MM.1S (cell line): ENCODE results near the gene PLCG2.

Source experiments
- DNase-seq: peaks from one replicate; pipeline ENCODE4 v3.0.0-alpha.2; 2015
- H2AFZ ChIP-seq: fragments of 300-600 bp; sonication (generic); 2 replicates; pipeline ENCODE4 v1.6.0; 2016; ENCODE audit warnings: antibody characterized with exemption, low read length
- H3F3A ChIP-seq: fragments of 300-600 bp; sonication (generic); 2 replicates; pipeline ENCODE4 v1.6.1; 2016; ENCODE audit warnings: mild to moderate bottlenecking, antibody characterized with exemption, low read length, moderate library complexity, mixed read lengths; ENCODE audit not compliant: insufficient read depth
- H3K27ac ChIP-seq: fragments of 300-600 bp; sonication (generic); 2 replicates; pipeline ENCODE4 v1.5.1; 2016; ENCODE audit warnings: mild to moderate bottlenecking, low read length
- H3K27me3 ChIP-seq: fragments of 300-600 bp; sonication (generic); replicated peaks from 2 replicates; pipeline ENCODE4 v1.6.0; 2016; ENCODE audit warnings: low read length; ENCODE audit not compliant: insufficient read depth
- H3K36me3 ChIP-seq: fragments of 300-600 bp; sonication (generic); replicated peaks from 2 replicates; pipeline ENCODE4 v1.6.1; 2016; ENCODE audit warnings: mild to moderate bottlenecking, low read length, mixed read lengths; ENCODE audit not compliant: insufficient read depth
- H3K4me1 ChIP-seq: fragments of 300-600 bp; sonication (generic); 2 replicates; pipeline ENCODE4 v1.6.1; 2016; ENCODE audit warnings: low read length, mixed read lengths
- H3K4me2 ChIP-seq: fragments of 300-600 bp; sonication (generic); 2 replicates; pipeline ENCODE4 v1.6.0; 2016; ENCODE audit warnings: low read depth, low read length
- H3K4me3 ChIP-seq: fragments of 300-600 bp; sonication (generic); 2 replicates; pipeline ENCODE4 v1.5.1; 2016; ENCODE audit warnings: low read length, mixed read lengths
- H3K79me2 ChIP-seq: fragments of 300-600 bp; sonication (generic); 2 replicates; pipeline ENCODE4 v1.6.1; 2016; ENCODE audit warnings: mixed run types, low read length, mixed read lengths
- H3K9ac ChIP-seq: fragments of 300-600 bp; sonication (generic); 2 replicates; pipeline ENCODE4 v1.6.1; 2016; ENCODE audit warnings: low read length, mixed read lengths
- H3K9me2 ChIP-seq: fragments of 300-600 bp; sonication (generic); replicated peaks from 2 replicates; pipeline ENCODE4 v1.6.1; 2016; ENCODE audit warnings: mild to moderate bottlenecking, low read length, mixed read lengths; ENCODE audit not compliant: insufficient read depth
- H3K9me3 ChIP-seq: fragments of 300-600 bp; sonication (generic); replicated peaks from 2 replicates; pipeline ENCODE4 v1.6.1; 2016; ENCODE audit warnings: mild to moderate bottlenecking, low read length, mixed read lengths; ENCODE audit not compliant: insufficient read depth
- H4K20me1 ChIP-seq: fragments of 300-600 bp; sonication (generic); 2 replicates; pipeline ENCODE4 v1.6.1; 2016; ENCODE audit warnings: mild to moderate bottlenecking, low read length, moderate library complexity, mixed read lengths; ENCODE audit not compliant: insufficient read depth
- CTCF ChIP-seq: fragments of 300-600 bp; sonication (generic); IDR thresholded peaks from 2 replicates; pipeline ENCODE4 v1.5.1; 2016; ENCODE audit warnings: antibody characterized with exemption, low read length, mixed read lengths
- EZH2 ChIP-seq: fragments of 300-600 bp; sonication (generic); optimal IDR thresholded peaks from 2 replicates; pipeline ENCODE3; 2017; ENCODE audit warnings: low read depth, mild to moderate bottlenecking, antibody characterized with exemption, low read length, mixed read lengths
- EZH2phosphoT487 ChIP-seq: fragments of 300-600 bp; sonication (generic); IDR thresholded peaks from 2 replicates; pipeline ENCODE4 v1.6.1; 2018; ENCODE audit warnings: antibody characterized with exemption, low read length

The PLCG2 gene

DNA sequence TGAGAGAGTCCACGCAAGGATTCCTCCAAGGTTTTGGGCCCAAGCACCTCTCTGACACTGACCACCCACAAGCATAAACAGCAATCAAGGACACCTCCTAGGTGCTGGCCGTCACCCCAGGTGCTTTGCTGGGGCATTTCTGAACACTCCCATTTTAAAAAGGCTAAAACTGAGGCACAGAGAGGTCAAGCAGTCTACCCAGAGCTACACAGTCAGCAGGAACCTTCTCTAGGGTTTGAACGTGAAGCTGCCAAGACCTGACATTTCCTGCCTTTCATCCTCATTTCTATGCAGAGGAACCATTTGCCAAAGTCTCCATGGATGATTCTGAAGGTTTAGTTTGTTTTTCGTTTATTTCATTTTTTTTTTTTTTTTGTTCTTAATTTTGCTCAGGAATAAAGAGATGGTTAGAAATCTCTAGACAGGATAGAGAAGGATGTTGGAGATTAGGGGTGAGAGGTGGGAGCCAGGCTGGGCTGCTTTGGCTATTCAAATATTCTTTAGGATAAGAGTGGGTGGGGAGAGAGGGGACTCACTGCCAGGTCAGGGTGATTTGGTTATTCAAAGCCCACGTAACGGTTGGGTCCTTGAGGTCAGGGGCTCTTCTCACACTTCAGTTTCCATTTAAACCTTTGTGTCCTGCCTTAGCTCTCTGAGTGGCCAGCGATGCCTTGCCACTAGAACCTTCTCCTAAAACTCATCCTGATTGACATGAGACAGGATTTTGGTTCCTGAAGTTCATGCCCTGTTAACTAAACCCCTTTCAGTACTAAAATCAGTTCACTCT is 6.2 kb downstream of the PLCG2 start:
- H4K20me1 ChIP-seq, result no peaks in the 10 kb centered on the region
- no peak overlapping the region for H3K4me3 ChIP-seq
- no peaks in the 10 kb centered on the region for H3K9me3 ChIP-seq
- no peaks in the 10 kb centered on the region for H3F3A ChIP-seq
- H3K4me1 ChIP-seq, result no peaks in the 10 kb centered on the region
- H3K9me2 ChIP-seq, result no peaks in the 10 kb centered on the region
- H2AFZ ChIP-seq, result no peak overlapping the region
- no peak for DNase-seq
- H3K27ac ChIP-seq, result no peak overlapping the region
- no peaks in the 10 kb centered on the region for H3K27me3 ChIP-seq
- H3K9ac ChIP-seq, result no peak overlapping the region
- peaks cover 27% of the 10 kb centered on the region for H3K79me2 ChIP-seq
- no peak overlapping the region for H3K4me2 ChIP-seq
- no peak for TF ChIP-seq EZH2
- no peak for TF ChIP-seq EZH2phosphoT487
- TF ChIP-seq CTCF, result no peak
- no peaks in the 10 kb centered on the region for H3K36me3 ChIP-seq

DNA sequence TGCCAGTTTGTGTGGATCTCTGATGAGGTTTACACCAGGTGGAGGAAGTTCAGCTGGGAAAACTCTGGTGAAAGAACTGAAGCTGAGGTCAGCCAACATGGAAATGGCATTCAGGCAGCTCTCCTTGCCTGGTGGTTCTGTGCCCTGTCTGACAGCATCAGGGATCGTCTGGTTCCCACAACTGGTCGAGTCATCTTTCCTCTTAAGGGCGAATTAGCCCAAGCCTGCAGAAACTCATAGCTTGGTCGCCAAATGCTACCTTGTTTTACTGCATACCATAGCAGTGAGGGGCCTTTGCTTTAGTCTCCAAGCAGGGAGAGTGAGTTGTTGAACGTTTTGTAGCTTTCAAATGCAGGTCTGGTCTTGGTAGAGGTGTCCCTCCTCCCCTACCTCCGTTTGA is 7.2 kb downstream of the PLCG2 start:
- no peaks in the 10 kb centered on the region for H3K4me1 ChIP-seq
- no peaks in the 10 kb centered on the region for H3K9me3 ChIP-seq
- no peaks in the 10 kb centered on the region for H3F3A ChIP-seq
- H3K4me3 ChIP-seq, result no peak overlapping the region
- H3K9ac ChIP-seq, result no peak overlapping the region
- H2AFZ ChIP-seq, result no peak overlapping the region
- H3K4me2 ChIP-seq, result no peak overlapping the region
- no peak overlapping the region for H3K27ac ChIP-seq
- no peaks in the 10 kb centered on the region for H3K27me3 ChIP-seq
- H3K9me2 ChIP-seq, result no peaks in the 10 kb centered on the region
- no peaks in the 10 kb centered on the region for H3K36me3 ChIP-seq
- TF ChIP-seq CTCF, result no peak
- no peak for TF ChIP-seq EZH2
- peaks cover 25% of the 10 kb centered on the region for H3K79me2 ChIP-seq
- DNase-seq, result no peak
- no peaks in the 10 kb centered on the region for H4K20me1 ChIP-seq

- no peak overlapping the region for H3K4me3 ChIP-seq
- H4K20me1 ChIP-seq, result no peaks in the 10 kb centered on the region
- no peak overlapping the region for H3K4me2 ChIP-seq
- no peak for DNase-seq
- no peaks in the 10 kb centered on the region for H3K4me1 ChIP-seq
- H2AFZ ChIP-seq, result no peak overlapping the region
- H3K9me2 ChIP-seq, result no peaks in the 10 kb centered on the region
- no peaks in the 10 kb centered on the region for H3K27me3 ChIP-seq
- no peaks in the 10 kb centered on the region for H3F3A ChIP-seq
- H3K36me3 ChIP-seq, result no peaks in the 10 kb centered on the region
- H3K9ac ChIP-seq, result no peak overlapping the region
- no peak overlapping the region for H3K27ac ChIP-seq
- H3K9me3 ChIP-seq, result no peaks in the 10 kb centered on the region
- H3K79me2 ChIP-seq, result peaks cover 22% of the 10 kb centered on the region
- TF ChIP-seq EZH2phosphoT487, result no peak
- TF ChIP-seq EZH2, result no peak
- TF ChIP-seq CTCF, result no peak
Measured at GRCh38 chr16:81786868-81787267, 7.8 kb downstream of the PLCG2 start.
